PC-3 (cell line): ENCODE data around the gene NELFA.

Experiments used
- EZH2 ChIP-seq: fragments of 300-600 bp; sonication (generic); IDR thresholded peaks from one replicate; pipeline ENCODE4 v1.6.1; 2017; ENCODE audit warnings: antibody characterized with exemption, mild to moderate bottlenecking, low read length; ENCODE audit not compliant: unreplicated experiment
- EZH2phosphoT487 ChIP-seq: fragments of 300-600 bp; sonication (generic); IDR thresholded peaks from 2 replicates; pipeline ENCODE4 v1.6.1; 2018; ENCODE audit warnings: mild to moderate bottlenecking, antibody characterized with exemption, low read length, borderline replicate concordance
- TF ChIP-seq, protein P1 (sequence below): fragments of 300-600 bp; sonication (generic); conservative IDR thresholded peaks from 2 replicates; pipeline ENCODE4 v1.5.1; 2017; ENCODE audit warnings: antibody characterized with exemption, low read depth, mild to moderate bottlenecking, low read length

DNA sequence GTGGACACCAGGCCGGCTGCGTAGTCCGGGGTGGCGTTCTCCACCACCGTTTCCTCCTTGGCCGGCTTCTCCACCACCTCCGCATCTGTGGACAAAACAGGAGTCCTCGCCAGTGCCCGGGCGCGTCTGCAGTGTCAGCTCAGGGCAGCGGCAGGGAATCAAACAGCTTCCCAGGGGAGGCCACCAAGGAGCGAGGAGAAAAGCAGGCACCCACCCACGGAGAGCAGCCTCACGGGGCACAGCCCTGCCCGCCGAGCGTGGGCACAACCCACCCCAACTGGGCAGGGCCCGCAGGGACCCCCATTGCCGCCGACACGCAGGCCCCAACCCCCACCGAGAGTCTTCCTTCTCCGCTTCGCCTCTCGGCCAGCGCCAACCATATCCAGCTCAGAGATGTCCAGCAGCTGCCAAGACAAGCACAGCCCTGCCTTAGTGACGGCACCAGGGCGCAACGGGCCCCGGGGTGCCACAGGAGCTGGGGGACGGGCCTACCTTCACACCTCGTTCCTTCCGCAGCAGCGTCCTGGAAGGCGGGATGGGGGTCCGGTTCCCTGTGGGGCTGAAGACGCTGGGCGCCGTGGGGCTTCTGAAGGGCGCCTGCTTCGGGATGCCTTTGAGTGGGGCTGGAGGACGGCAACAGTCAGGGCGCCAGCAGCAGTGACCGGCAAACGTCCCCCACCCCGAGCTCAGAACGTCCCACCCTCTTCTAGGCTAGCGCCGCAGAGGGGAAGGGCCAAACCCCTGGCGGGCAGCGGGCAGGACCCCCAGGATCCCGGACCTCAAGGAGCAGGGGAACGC is 22.8 kb downstream of the NELFA start:
- TF ChIP-seq, protein P1, sequence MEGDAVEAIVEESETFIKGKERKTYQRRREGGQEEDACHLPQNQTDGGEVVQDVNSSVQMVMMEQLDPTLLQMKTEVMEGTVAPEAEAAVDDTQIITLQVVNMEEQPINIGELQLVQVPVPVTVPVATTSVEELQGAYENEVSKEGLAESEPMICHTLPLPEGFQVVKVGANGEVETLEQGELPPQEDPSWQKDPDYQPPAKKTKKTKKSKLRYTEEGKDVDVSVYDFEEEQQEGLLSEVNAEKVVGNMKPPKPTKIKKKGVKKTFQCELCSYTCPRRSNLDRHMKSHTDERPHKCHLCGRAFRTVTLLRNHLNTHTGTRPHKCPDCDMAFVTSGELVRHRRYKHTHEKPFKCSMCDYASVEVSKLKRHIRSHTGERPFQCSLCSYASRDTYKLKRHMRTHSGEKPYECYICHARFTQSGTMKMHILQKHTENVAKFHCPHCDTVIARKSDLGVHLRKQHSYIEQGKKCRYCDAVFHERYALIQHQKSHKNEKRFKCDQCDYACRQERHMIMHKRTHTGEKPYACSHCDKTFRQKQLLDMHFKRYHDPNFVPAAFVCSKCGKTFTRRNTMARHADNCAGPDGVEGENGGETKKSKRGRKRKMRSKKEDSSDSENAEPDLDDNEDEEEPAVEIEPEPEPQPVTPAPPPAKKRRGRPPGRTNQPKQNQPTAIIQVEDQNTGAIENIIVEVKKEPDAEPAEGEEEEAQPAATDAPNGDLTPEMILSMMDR: no peak
- TF ChIP-seq EZH2phosphoT487 (no peak), EZH2 (no peak)
